Nucleus accumbens (tissue), 56 donors: ENCODE data around the gene HDDC3.

Experiments used
- DNase-seq, 56 donors: peaks; one replicate each; lab custom pipeline; 2025; lab: John Stamatoyannopoulos, UW

The HDDC3 gene

GRCh38 chr15:90881978-90882721, 50.2 kb downstream of the HDDC3 start:
- DNase-seq = no peak

- no peak for DNase-seq
Measured at GRCh38 chr15:90881181-90881977, 51.0 kb downstream of the HDDC3 start.

DNA sequence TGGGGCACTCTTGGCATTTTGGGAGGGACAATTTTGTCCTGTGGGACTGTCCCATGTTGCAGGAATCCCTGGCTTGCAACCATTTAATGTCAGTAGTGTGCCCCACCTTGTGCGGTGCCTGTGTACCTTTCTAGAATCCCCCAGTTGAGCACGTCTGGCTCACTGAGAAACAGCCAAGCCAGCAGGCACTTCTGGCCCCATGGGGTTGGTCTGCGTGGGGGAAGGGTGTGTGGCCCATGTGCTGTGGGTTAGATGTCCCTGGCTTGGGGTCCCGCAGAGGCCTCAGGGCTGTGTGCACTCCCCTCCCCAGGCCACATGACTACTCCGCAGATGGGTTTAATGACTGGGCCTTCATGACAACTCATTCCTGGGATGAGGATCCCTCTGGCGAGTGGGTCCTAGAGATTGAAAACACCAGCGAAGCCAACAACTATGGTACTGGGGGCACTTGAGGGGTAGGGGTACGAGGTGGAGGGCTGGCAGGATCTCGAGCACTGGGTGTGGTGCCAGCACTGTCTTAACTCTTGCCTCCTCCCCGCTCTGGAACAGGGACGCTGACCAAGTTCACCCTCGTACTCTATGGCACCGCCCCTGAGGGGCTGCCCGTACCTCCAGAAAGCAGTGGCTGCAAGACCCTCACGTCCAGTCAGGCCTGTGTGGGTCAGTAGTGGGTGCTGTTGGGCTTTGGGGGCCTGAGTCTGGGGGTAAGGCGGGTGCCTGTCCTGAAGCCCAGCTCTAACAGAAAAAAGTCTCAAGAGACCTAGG, 51.8 kb downstream of the HDDC3 start:
- no peak for DNase-seq
